GM19328 (cell line): ENCODE results near the gene ABR.

Source experiments
- ATAC-seq: cut with Tn5 transposase; IDR thresholded peaks from one replicate; pipeline ENCODE4 v1.9.1; 2021; ENCODE audit warnings: mild to moderate bottlenecking, moderate library complexity; ENCODE audit not compliant: unreplicated experiment

ABR gene

DNA sequence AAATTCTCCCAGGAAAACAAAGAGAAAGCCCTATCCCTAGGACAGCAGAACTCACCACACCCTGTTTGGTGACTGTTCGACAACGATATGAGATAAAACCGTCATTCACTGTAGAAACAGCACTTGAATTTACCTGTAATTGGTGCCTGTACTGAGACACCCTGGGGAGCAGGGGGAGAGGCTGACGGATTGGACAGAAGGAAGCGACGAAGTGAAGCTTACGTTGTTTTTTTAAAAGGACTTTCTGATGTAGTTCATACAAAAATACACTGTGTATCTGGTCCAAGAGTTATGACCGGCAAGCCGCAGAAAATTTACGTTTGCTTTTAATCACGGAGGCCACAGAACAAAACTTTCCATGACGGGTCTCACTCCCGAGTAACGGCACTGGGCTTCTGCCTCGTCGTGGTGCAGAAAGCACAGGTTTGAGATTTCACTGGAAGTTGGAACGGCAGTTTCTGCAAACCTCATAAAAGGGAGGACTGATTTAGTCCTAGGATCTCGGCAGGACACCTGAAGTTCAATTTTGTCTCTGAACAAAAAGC, 209.9 kb downstream of the ABR start:
- ATAC-seq = no peak

GRCh38 chr17:968812-969730, 210.7 kb downstream of the ABR start:
- no peak for ATAC-seq

DNA sequence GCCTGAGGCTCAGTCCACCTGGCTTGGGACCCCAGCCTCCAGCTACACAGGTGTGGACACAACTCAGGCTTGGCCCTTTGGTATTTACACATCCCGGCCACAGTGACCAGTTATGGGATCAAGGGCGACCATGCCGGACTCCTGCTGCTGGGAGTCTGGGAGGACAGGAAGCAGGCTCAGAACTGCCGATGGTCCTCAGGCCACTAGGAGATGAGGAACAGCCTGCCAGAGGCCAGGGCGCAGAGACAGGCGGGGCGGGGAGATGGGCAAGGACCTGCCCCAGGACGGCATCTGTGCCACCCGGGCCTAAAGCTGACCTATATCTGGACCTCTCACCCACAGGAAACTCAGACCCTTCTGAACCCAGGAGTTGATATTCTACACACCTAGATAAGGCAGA, 212.7 kb downstream of the ABR start:
- no peak for ATAC-seq

GRCh38 chr17:965311-965989, 214.3 kb downstream of the ABR start:
- ATAC-seq = no peak

- no peak for ATAC-seq
Observed at GRCh38 chr17:964876-965275, 214.9 kb downstream of the ABR start.

- ATAC-seq = no peak
Observed at GRCh38 chr17:962670-963069, 217.1 kb downstream of the ABR start.

- no peak for ATAC-seq
Observed at GRCh38 chr17:962166-962565, 217.6 kb downstream of the ABR start.

DNA sequence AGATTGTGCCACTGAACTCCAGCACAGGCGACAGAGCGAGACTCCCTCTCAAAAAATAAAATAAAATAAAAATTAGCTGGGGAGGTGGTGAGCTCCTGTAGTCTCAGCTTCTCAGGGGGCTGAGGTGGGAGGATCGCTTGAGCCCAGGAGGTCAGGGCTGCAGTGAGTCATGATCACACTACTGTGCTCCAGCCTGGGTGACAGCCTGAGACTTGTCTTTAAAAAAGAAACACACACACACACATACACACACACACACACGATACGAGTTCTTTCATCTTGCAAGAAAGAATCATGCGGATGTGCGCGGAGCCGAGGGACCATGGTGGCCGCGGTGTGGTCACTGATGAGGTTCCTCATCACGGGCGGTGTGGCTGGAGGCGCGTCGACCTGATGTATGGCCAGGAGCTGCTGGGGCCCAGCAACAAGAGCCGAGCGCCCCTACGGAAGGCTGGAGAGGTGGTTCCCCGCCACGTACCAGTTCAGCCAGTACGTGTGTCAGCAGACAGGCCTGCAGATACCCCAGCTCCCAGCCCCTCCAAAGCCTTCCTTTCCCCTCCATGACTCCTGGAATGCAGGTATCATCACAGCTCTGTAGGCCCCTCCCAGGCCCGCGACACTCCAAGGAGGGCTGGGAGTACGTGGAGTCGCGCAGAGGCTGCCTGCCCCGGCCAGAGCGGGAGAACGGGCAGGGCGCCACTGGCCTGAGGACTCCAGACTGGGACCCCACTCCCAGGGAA, 220.9 kb downstream of the ABR start:
- ATAC-seq = no peak

- no peak for ATAC-seq
Observed at GRCh38 chr17:957856-958421, 221.8 kb downstream of the ABR start.

- no peak for ATAC-seq
Observed at GRCh38 chr17:956905-957304, 222.9 kb downstream of the ABR start.

- ATAC-seq = no peak
Observed at GRCh38 chr17:954431-955164, 225.2 kb downstream of the ABR start.

DNA sequence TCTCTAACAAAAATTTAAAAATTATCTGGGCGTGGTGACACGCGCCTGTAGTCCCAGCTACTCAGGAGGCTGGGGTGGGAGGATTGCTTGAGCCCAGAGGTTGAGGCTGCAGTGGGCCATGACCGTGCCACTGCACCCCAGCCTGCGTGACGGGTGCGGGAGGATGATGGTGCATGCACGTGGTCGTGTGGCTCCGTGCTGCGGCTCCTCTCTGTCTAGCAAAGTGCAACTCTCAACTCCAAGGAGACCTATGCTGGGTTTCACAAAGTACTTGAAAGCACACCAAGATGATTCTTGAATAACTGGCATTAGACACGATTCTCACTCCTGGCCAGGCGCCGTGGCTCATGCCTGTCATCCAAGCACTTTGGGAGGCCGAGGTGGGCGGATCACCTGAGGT, 226.0 kb downstream of the ABR start:
- no peak for ATAC-seq
